ENCODE results near the gene ANTXR1. TPM values are rescaled to one million over a fixed set of nuclear protein-coding genes. Genes with fewer than 3 reads are reported as not detected.

The ANTXR1 gene
- polyA plus RNA-seq, 1 donor (not counting 4 experiments of a cell fraction or from before 2014, with no cell fraction given) = 20.4 TPM

- Histone ChIP-seq H4K20me1 (ENCODE audit: control insufficient read depth, extremely low read depth, insufficient read depth, low read length) (no peaks in the 10 kb centered on the region), H2AFZ (ENCODE audit: control insufficient read depth, low read length) (no peak overlapping the region), H3K9me1 (ENCODE audit: control insufficient read depth, extremely low read depth, insufficient read depth, low read length) (no peaks in the 10 kb centered on the region), H3K4me2 (ENCODE audit: control insufficient read depth, extremely low read depth, insufficient read depth, low read depth, low read length) (no peak overlapping the region), H3K36me3 (ENCODE audit: control insufficient read depth in 2 of 2, extremely low read depth in 1 of 2, insufficient read depth in 2 of 2, low read length in 2 of 2) (peaks cover 0 to 2% of the 10 kb centered on the region in 2 experiments), H3K27me3 (ENCODE audit: control insufficient read depth, extremely low read depth, insufficient read depth, low read length) (no peaks in the 10 kb centered on the region), H3K9ac (ENCODE audit: control insufficient read depth, extremely low read depth, insufficient read depth, low read length) (no peak overlapping the region), H3K4me3 (ENCODE audit: control insufficient read depth in 2 of 3, extremely low read depth in 1 of 3, insufficient read depth in 2 of 3, low read depth in 1 of 3, low read length in 3 of 3) (no peak overlapping the region), H3K4me1 (ENCODE audit: control insufficient read depth, extremely low read depth, insufficient read depth, low read length) (peaks cover 3% of the 10 kb centered on the region), H3K9me3 (ENCODE audit: control insufficient read depth, low read depth, low read length) (no peaks in the 10 kb centered on the region), H3K27ac (ENCODE audit: control insufficient read depth, insufficient read depth, low read length) (no peak overlapping the region), H3K79me2 (ENCODE audit: control insufficient read depth, insufficient read depth, low read length) (no peaks in the 10 kb centered on the region)
- dilution Hi-C loops (cut with MboI; ENCODE audit: extremely low pct_ligation_motif_present, low sequenced_read_pairs) = no loop called here
- no peak for TF ChIP-seq EZH2 (IDR thresholded peaks at IDR 0.05; ENCODE audit: low read length)
- TF ChIP-seq, protein P1, sequence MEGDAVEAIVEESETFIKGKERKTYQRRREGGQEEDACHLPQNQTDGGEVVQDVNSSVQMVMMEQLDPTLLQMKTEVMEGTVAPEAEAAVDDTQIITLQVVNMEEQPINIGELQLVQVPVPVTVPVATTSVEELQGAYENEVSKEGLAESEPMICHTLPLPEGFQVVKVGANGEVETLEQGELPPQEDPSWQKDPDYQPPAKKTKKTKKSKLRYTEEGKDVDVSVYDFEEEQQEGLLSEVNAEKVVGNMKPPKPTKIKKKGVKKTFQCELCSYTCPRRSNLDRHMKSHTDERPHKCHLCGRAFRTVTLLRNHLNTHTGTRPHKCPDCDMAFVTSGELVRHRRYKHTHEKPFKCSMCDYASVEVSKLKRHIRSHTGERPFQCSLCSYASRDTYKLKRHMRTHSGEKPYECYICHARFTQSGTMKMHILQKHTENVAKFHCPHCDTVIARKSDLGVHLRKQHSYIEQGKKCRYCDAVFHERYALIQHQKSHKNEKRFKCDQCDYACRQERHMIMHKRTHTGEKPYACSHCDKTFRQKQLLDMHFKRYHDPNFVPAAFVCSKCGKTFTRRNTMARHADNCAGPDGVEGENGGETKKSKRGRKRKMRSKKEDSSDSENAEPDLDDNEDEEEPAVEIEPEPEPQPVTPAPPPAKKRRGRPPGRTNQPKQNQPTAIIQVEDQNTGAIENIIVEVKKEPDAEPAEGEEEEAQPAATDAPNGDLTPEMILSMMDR (optimal IDR thresholded peaks at IDR 0.05 in 1 of 3, IDR thresholded peaks at IDR 0.05 in 1 of 3, conservative IDR thresholded peaks at IDR 0.05 in 1 of 3; ENCODE audit: extremely low read depth in 1 of 3, insufficient read depth in 2 of 3, low read length in 3 of 3) = no peak
- DNase-seq (ENCODE audit: low read depth, low spot score) (no peak), FAIRE-seq (no peak)
Measured at GRCh38 chr2:69192176-69192945, 179.4 kb downstream of the ANTXR1 start.

- no peak overlapping the region for H3K27ac ChIP-seq (ENCODE audit: control insufficient read depth, insufficient read depth, low read length)
- DNase-seq (ENCODE audit: low read depth, low spot score) = no peak
- no peak overlapping the region for H3K9ac ChIP-seq (ENCODE audit: control insufficient read depth, extremely low read depth, insufficient read depth, low read length)
- H4K20me1 ChIP-seq (ENCODE audit: control insufficient read depth, extremely low read depth, insufficient read depth, low read length) = no peaks in the 10 kb centered on the region
- no peaks in the 10 kb centered on the region for H3K9me3 ChIP-seq (ENCODE audit: control insufficient read depth, low read depth, low read length)
- TF ChIP-seq EZH2 (IDR thresholded peaks at IDR 0.05; ENCODE audit: low read length) = no peak
- TF ChIP-seq, protein P1 (optimal IDR thresholded peaks at IDR 0.05 in 1 of 3, IDR thresholded peaks at IDR 0.05 in 1 of 3, conservative IDR thresholded peaks at IDR 0.05 in 1 of 3; ENCODE audit: extremely low read depth in 1 of 3, insufficient read depth in 2 of 3, low read length in 3 of 3) = no peak
- peaks cover 0 to 2% of the 10 kb centered on the region in 2 experiments for H3K36me3 ChIP-seq (ENCODE audit: control insufficient read depth in 2 of 2, extremely low read depth in 1 of 2, insufficient read depth in 2 of 2, low read length in 2 of 2)
- no peak for FAIRE-seq
- H3K4me1 ChIP-seq (ENCODE audit: control insufficient read depth, extremely low read depth, insufficient read depth, low read length) = peaks cover 3% of the 10 kb centered on the region
- no peak overlapping the region for H3K4me3 ChIP-seq (ENCODE audit: control insufficient read depth in 2 of 3, extremely low read depth in 1 of 3, insufficient read depth in 2 of 3, low read depth in 1 of 3, low read length in 3 of 3)
- H3K9me1 ChIP-seq (ENCODE audit: control insufficient read depth, extremely low read depth, insufficient read depth, low read length) = no peaks in the 10 kb centered on the region
- dilution Hi-C loops (cut with MboI; ENCODE audit: extremely low pct_ligation_motif_present, low sequenced_read_pairs) = no loop called here
- no peak overlapping the region for H2AFZ ChIP-seq (ENCODE audit: control insufficient read depth, low read length)
- H3K4me2 ChIP-seq (ENCODE audit: control insufficient read depth, extremely low read depth, insufficient read depth, low read depth, low read length) = no peak overlapping the region
- H3K79me2 ChIP-seq (ENCODE audit: control insufficient read depth, insufficient read depth, low read length) = no peaks in the 10 kb centered on the region
- no peaks in the 10 kb centered on the region for H3K27me3 ChIP-seq (ENCODE audit: control insufficient read depth, extremely low read depth, insufficient read depth, low read length)
Measured at GRCh38 chr2:69195706-69196105, 182.7 kb downstream of the ANTXR1 start.

All from keratinocyte (primary cell).